Measurements from ENCODE around the gene SYT1. TPM values are rescaled to one million over a fixed set of nuclear protein-coding genes. Genes with fewer than 3 reads are reported as not detected.

SYT1 gene
- total RNA-seq, 1 experiment from 2014 or later, result 15.8 TPM

GRCh38 chr12:79199166-79199565, 334.6 kb downstream of the SYT1 start:
- Histone ChIP-seq H3K79me2 (ENCODE audit: insufficient read depth, low read length) (no peaks in the 10 kb centered on the region), H3K56ac (ENCODE audit: insufficient read length, low read depth, low read length) (no peak overlapping the region), H4K8ac (replicated peaks; ENCODE audit: insufficient read length, low read depth, low read length) (no peak overlapping the region), H2BK5ac (ENCODE audit: insufficient read length, low read length) (no peak overlapping the region), H3K27ac (ENCODE audit: insufficient read length, low read depth, low read length) (no peak overlapping the region), H3K4me2 (ENCODE audit: insufficient read depth, insufficient read length, low read length) (no peak overlapping the region), H3K18ac (ENCODE audit: insufficient read length, low read depth, low read length) (no peak overlapping the region), H4K91ac (ENCODE audit: insufficient read length, low read depth, low read length) (no peak overlapping the region), H3K9ac (ENCODE audit: extremely low read depth, insufficient read length, low read length) (no peak overlapping the region), H2BK12ac (ENCODE audit: insufficient read length, low read depth, low read length) (no peak overlapping the region), H4K5ac (ENCODE audit: insufficient read length, low read depth, low read length) (no peak overlapping the region), H2BK20ac (ENCODE audit: low read depth, low read length, poor library complexity, severe bottlenecking) (no peak overlapping the region), H3K27me3 (ENCODE audit: insufficient read depth, low read length) (no peaks in the 10 kb centered on the region), H3K14ac (ENCODE audit: insufficient read depth, low read length) (no peak overlapping the region), H2BK15ac (ENCODE audit: low read depth, low read length) (no peak overlapping the region), H2AK5ac (ENCODE audit: insufficient read length, low read length) (no peak overlapping the region), H4K20me1 (ENCODE audit: control insufficient read depth, insufficient read depth, insufficient read length) (no peaks in the 10 kb centered on the region), H3T11ph (ENCODE audit: low read length) (no peak overlapping the region), H3K79me1 (ENCODE audit: insufficient read depth, low read depth, low read length, poor library complexity, severe bottlenecking) (no peaks in the 10 kb centered on the region), H3K23ac (ENCODE audit: insufficient read length, low read depth, low read length) (no peak overlapping the region), H2AFZ (ENCODE audit: low read length) (no peak overlapping the region), H2BK120ac (ENCODE audit: low read depth, low read length, poor library complexity, severe bottlenecking) (no peak overlapping the region), H3K23me2 (ENCODE audit: insufficient read length, low read depth, low read length, poor library complexity, severe bottlenecking) (no peaks in the 10 kb centered on the region), H3K4ac (ENCODE audit: low read depth, low read length) (no peak overlapping the region), H3K4me1 (ENCODE audit: insufficient read depth, low read length) (no peaks in the 10 kb centered on the region), H3K9me3 (ENCODE audit: control insufficient read depth, low read depth, low read length) (no peaks in the 10 kb centered on the region)
- DNase-seq, result no peak
- H3K36me3 Mint-ChIP-seq (ENCODE audit: insufficient read depth in 1 of 3, low read depth in 3 of 3), result no peaks in the 10 kb centered on the region
- no CpG with 5 or more reads among the region's 1 CpG for WGBS (ENCODE audit: extremely low coverage, insufficient read length, low lambda C conversion rate)
- TF ChIP-seq CTCF (conservative IDR thresholded peaks at IDR 0.05), result no peak
- H3K4me3 Mint-ChIP-seq, result no peak overlapping the region
- peaks cover 17 to 19% of the 10 kb centered on the region in 2 experiments for H3K4me1 Mint-ChIP-seq
- H3K27me3 Mint-ChIP-seq (ENCODE audit: low read depth), result no peaks in the 10 kb centered on the region
- peak overlapping the region in 2 of 3 experiments; percentile 36 to 73; a peak in 4 of 7 replicates for H3K27ac Mint-ChIP-seq
- H3K9me3 Mint-ChIP-seq, result no peaks in the 10 kb centered on the region

Measured in H9 (cell line).